Measurements from ENCODE around the gene ALOX15B. TPM values are rescaled to one million over a fixed set of nuclear protein-coding genes. Genes with fewer than 3 reads are reported as not detected.

ALOX15B gene
- total and polyA plus RNA-seq, 9 of the 15 experiments (the other 6 are each of a cell fraction or from before 2014, with no cell fraction given): 0.04 TPM; not detected in 8

- no peak for TF ChIP-seq NR0B1 (IDR thresholded peaks at IDR 0.05; ENCODE audit: partially characterized antibody)
- TF ChIP-seq BCL6 (CRISPR knock-in tag; IDR thresholded peaks at IDR 0.05): no peak
Observed at GRCh38 chr17:8059131-8059530, 20.3 kb downstream of the ALOX15B start (continued).

GRCh38 chr17:8060274-8060673 is 21.4 kb downstream of the ALOX15B start:
- H3K9me1 ChIP-seq (ENCODE audit: control insufficient read depth, insufficient read depth, low read length): no peaks in the 10 kb centered on the region
- in situ Hi-C loops (cut with MboI): loop anchor here (25.0 kb wide), 2 partner anchors 727 to 927 kb away; partner anchors contain the start of gene MFSD6L
- no peak overlapping the region for H3K27ac ChIP-seq (ENCODE audit: extremely low read depth, low read depth, low read length)
- WGBS (ENCODE audit: insufficient coverage, low coverage, missing lambda C conversion rate): 9% methylated on average over 10 of the region's 10 CpGs
- H2AFZ ChIP-seq (ENCODE audit: low read depth, low read length): 0 out of 2 replicates have a peak overlapping the region, but pooled peaks have one; percentile 4
- POLR2A ChIA-PET: no interaction called here
- peaks cover 8% of the 10 kb centered on the region in 2 experiments; a peak in 4 of 5 replicates for H3K4me1 ChIP-seq (replicated peaks in 1 of 2; ENCODE audit: control insufficient read depth in 2 of 2, insufficient read depth in 2 of 2, low read length in 2 of 2)
- H3K4me3 ChIP-seq: no peak overlapping the region
- H4K20me1 ChIP-seq (replicated peaks; ENCODE audit: control insufficient read depth, insufficient read depth, low read length): no peaks in the 10 kb centered on the region
- DNase-seq (ENCODE audit: extremely low read depth in 1 of 4, low spot score in 3 of 4) (peak; percentile 58 to 73 (median 58)), ATAC-seq (peak; percentile 46; the same call in 2 of the 3 replicates), FAIRE-seq (peak; percentile 85)
- no peak overlapping the region for H3K9ac ChIP-seq (ENCODE audit: insufficient read depth in 1 of 2, low read depth in 2 of 2, low read length in 2 of 2)
- H3K27me3 ChIP-seq (ENCODE audit: control insufficient read depth in 2 of 2, insufficient read depth in 2 of 2, low read length in 2 of 2): 0 out of 5 replicates have a peak, but pooled peaks cover 0 to 3% of the 10 kb centered on the region in 2 experiments
- H3K36me3 ChIP-seq (ENCODE audit: control insufficient read depth, insufficient read depth, low read length): no peaks in the 10 kb centered on the region
- BruUV-seq (replicated peaks): no TSS peak
- H3K4me2 ChIP-seq (ENCODE audit: insufficient read depth, low read length): no peak overlapping the region
- H3K9me3 ChIP-seq (replicated peaks; ENCODE audit: control insufficient read depth, insufficient read depth, low read depth, low read length): no peaks in the 10 kb centered on the region
- H3K79me2 ChIP-seq (ENCODE audit: control insufficient read depth, insufficient read depth, low read length): no peaks in the 10 kb centered on the region
- CTCF ChIA-PET (ENCODE audit: low intra/inter-chr PET ratio): interaction anchor here (0.5 to 3.5 kb wide), 8 partner anchors 23 to 938 kb away, joined by 3 to 18 read pairs (median 4); no protein-coding TSS in a partner anchor
- intact Hi-C loops (cut with micrococcal nuclease): loop anchor here (2.0 kb wide), 1 partner anchor 59 kb away; the partner anchor contains the start of gene ALOXE3
- TF ChIP-seq U2AF1 (optimal IDR thresholded peaks at IDR 0.05; ENCODE audit: low read depth, low read length) (no peak), STAG1 (CRISPR knock-in tag; IDR thresholded peaks at IDR 0.05; ENCODE audit: borderline replicate concordance) (peak; percentile 18; the same call in 1 of the 2 replicates), KLF13 (tag; IDR thresholded peaks at IDR 0.05; ENCODE audit: borderline replicate concordance, low read depth) (no peak), NCOA1 (IDR thresholded peaks at IDR 0.05; ENCODE audit: low read depth) (no peak), ZNF766 (CRISPR knock-in tag; conservative IDR thresholded peaks at IDR 0.05) (no peak), ZNF324 (CRISPR knock-in tag; IDR thresholded peaks at IDR 0.05) (no peak), ZC3H4 (CRISPR knock-in tag; IDR thresholded peaks at IDR 0.05; ENCODE audit: borderline replicate concordance) (no peak), SAP30 (IDR thresholded peaks at IDR 0.05; ENCODE audit: borderline replicate concordance, insufficient read depth, low read depth, low read length, poor library complexity, severe bottlenecking) (no peak), FUS (optimal IDR thresholded peaks at IDR 0.05; ENCODE audit: low read depth, low read length) (no peak), SMARCA5 (IDR thresholded peaks at IDR 0.05) (no peak), RAD21 (CRISPR knock-in tag; conservative IDR thresholded peaks at IDR 0.05 in 1 of 2, IDR thresholded peaks at IDR 0.05 in 1 of 2) (peak; percentile 68 to 76), PHF20 (IDR thresholded peaks at IDR 0.05; ENCODE audit: partially characterized antibody) (no peak), ZNF511 (CRISPR knock-in tag; IDR thresholded peaks at IDR 0.05) (no peak), MTA2 (IDR thresholded peaks at IDR 0.05; ENCODE audit: low read depth) (no peak)
- TF ChIP-seq, protein P1, sequence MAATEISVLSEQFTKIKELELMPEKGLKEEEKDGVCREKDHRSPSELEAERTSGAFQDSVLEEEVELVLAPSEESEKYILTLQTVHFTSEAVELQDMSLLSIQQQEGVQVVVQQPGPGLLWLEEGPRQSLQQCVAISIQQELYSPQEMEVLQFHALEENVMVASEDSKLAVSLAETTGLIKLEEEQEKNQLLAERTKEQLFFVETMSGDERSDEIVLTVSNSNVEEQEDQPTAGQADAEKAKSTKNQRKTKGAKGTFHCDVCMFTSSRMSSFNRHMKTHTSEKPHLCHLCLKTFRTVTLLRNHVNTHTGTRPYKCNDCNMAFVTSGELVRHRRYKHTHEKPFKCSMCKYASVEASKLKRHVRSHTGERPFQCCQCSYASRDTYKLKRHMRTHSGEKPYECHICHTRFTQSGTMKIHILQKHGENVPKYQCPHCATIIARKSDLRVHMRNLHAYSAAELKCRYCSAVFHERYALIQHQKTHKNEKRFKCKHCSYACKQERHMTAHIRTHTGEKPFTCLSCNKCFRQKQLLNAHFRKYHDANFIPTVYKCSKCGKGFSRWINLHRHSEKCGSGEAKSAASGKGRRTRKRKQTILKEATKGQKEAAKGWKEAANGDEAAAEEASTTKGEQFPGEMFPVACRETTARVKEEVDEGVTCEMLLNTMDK (IDR thresholded peaks at IDR 0.05; ENCODE audit: borderline replicate concordance, insufficient read depth, low read depth, low read length, poor library complexity, severe bottlenecking): no peak
